ENCODE data around the gene ENC1. TPM values are rescaled to one million over a fixed set of nuclear protein-coding genes. Genes with fewer than 3 reads are reported as not detected.

The ENC1 gene
- total and polyA plus RNA-seq, 11 donors = 1.4 to 11.0 (median 5.1) TPM

- no peaks in the 10 kb centered on the region for H3K27me3 ChIP-seq
- intact Hi-C loops (cut with DNase I) = loop anchor here in 9 of 10 donors (5.0 to 10.0 kb wide), 11 partner anchors 252 to 1060 kb away; no protein-coding TSS in a partner anchor
- DNase-seq (no peak), ATAC-seq (no peak)
- H3K27ac ChIP-seq = no peak overlapping the region
- no peak overlapping the region for H3K4me3 ChIP-seq
- no peaks in the 10 kb centered on the region for H3K9me3 ChIP-seq
- no peaks in the 10 kb centered on the region for H3K36me3 ChIP-seq
- WGBS, 4 donors = 75 to 88% (median 80%) methylated on average over 1 of the region's 1 CpG
- TF ChIP-seq, protein P1, sequence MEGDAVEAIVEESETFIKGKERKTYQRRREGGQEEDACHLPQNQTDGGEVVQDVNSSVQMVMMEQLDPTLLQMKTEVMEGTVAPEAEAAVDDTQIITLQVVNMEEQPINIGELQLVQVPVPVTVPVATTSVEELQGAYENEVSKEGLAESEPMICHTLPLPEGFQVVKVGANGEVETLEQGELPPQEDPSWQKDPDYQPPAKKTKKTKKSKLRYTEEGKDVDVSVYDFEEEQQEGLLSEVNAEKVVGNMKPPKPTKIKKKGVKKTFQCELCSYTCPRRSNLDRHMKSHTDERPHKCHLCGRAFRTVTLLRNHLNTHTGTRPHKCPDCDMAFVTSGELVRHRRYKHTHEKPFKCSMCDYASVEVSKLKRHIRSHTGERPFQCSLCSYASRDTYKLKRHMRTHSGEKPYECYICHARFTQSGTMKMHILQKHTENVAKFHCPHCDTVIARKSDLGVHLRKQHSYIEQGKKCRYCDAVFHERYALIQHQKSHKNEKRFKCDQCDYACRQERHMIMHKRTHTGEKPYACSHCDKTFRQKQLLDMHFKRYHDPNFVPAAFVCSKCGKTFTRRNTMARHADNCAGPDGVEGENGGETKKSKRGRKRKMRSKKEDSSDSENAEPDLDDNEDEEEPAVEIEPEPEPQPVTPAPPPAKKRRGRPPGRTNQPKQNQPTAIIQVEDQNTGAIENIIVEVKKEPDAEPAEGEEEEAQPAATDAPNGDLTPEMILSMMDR (IDR thresholded peaks at IDR 0.05) = no peak
- TF ChIP-seq POLR2A (IDR thresholded peaks at IDR 0.05) = no peak
- H3K4me1 ChIP-seq = peaks cover 0 to 34% (median 15%) of the 10 kb centered on the region in 12 donors
These were observed 6.6 kb upstream of the ENC1 start for GRCh38 chr5:74647096-74647495.

DNA sequence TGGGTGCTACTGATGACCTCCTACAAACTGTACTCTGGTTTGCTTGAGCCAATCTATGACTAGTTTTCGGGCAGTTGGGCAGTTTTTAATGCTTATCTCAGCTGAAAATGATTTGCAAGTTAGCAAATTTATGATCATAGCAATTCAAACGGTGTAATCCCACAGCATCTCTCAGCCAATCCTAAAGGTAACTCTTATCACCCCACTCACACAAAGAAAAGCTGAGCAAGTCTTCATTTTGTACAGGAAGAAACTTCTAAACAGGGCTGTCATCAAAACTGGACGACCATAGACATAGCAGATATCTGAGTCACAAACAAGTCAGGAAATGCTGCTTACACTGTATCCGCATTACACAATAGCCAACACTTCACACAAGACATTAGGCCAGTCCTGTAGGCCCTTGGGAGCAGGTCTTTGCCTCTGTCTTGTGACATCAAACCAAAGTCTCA is 2.6 kb upstream of the ENC1 start:
- DNase-seq (peak in 3 of 5 donors; percentile 25 to 48 (median 32)), ATAC-seq (peak in 3 of 4 donors; percentile 35 to 55 (median 46))
- H3K4me1 ChIP-seq = peaks cover 0 to 47% (median 17%) of the 10 kb centered on the region in 12 donors
- no peaks in the 10 kb centered on the region for H3K9me3 ChIP-seq
- H3K36me3 ChIP-seq = no peaks in the 10 kb centered on the region
- 45 to 53% (median 49%) methylated on average over 4 of the region's 4 CpGs for WGBS, 4 donors
- H3K4me3 ChIP-seq = no peak overlapping the region
- TF ChIP-seq POLR2A (IDR thresholded peaks at IDR 0.05) = no peak
- TF ChIP-seq, protein P1 (IDR thresholded peaks at IDR 0.05) = no peak
- intact Hi-C loops (cut with DNase I) = loop anchor here (1.0 to 10.0 kb wide), 18 partner anchors 106 to 1048 kb away; no protein-coding TSS in a partner anchor
- no peaks in the 10 kb centered on the region for H3K27me3 ChIP-seq
- H3K27ac ChIP-seq = peak overlapping the region in 8 of 12 donors; percentile 3 to 96 (median 42)

DNA sequence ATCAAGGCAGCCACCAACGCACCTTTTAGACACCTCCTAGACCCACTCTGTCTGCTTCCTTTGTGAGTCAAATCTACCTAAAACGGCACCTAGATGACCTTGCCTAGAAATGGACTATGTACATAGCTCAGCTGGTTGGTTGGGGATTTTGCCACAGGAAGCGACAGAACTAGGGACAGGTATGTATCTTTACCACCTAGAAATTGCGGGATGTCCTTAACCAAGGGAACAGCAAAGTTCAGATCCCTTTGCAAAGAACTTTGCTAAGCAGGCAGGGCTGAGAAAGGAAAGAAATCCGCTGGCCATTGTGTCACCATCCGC is 2.0 kb upstream of the ENC1 start:
- no peak for TF ChIP-seq POLR2A (IDR thresholded peaks at IDR 0.05)
- TF ChIP-seq, protein P1 (IDR thresholded peaks at IDR 0.05) = no peak
- ATAC-seq = no peak
- Histone ChIP-seq H3K27me3 (no peaks in the 10 kb centered on the region), H3K4me3 (peak overlapping the region in 1 of 12 donors; percentile 74), H3K36me3 (no peaks in the 10 kb centered on the region), H3K27ac (peak overlapping the region in 5 of 12 donors; percentile 38 to 96 (median 91)), H3K4me1 (peaks cover 0 to 51% (median 19%) of the 10 kb centered on the region in 12 donors), H3K9me3 (no peaks in the 10 kb centered on the region)
- intact Hi-C loops (cut with DNase I) = loop anchor here (2.0 to 10.0 kb wide), 17 partner anchors 105 to 1048 kb away; no protein-coding TSS in a partner anchor
- no peak for DNase-seq
- WGBS, 4 donors = 75 to 83% (median 81%) methylated on average over 6 of the region's 6 CpGs

DNA sequence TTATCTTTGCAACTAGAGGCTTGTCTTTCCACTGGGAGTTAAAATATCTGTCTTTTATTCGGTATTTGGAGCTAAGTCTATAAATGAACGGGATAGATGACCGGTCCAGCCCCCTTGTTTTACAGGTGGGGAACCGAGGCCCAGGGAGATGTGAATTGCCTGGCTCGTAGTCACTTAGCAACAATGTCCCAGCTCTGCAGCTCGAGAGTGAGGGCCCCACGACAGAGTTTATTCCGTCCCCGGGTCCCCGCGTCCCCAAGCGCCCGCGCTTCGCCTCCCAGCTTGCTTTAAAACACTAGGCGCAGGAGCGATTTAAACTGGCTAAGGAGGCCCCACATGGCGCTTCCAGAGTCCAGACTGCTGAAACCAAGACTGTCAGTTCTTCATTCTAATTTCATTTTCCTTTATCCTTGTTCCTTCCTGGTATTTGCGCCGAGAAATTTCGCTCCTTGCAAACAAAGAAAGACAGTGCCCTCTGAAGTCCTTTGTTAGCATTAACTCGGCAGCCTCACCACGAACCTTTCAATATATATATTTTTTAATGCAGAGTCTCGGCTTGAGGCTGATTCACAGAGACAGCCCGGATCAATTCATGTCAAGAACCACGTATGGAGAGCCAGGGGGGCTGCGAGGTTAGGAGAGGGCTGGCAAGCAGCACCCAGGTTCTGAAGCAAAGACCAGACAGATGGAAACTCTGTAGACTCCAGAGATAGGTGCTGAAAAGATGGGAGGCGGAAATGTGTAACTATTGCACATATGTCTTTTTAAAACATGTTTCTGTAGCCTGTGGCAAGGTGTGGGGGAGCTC is 1.4 kb upstream of the ENC1 start:
- intact Hi-C loops (cut with DNase I) = loop anchor here (2.0 to 10.0 kb wide), 19 partner anchors 103 to 1047 kb away; no protein-coding TSS in a partner anchor
- Histone ChIP-seq H3K36me3 (no peaks in the 10 kb centered on the region), H3K4me3 (peak overlapping the region; percentile 69 to 91 (median 80)), H3K27ac (peak overlapping the region; percentile 18 to 96 (median 92)), H3K4me1 (peaks cover 0 to 56% (median 21%) of the 10 kb centered on the region in 12 donors), H3K9me3 (no peaks in the 10 kb centered on the region), H3K27me3 (no peaks in the 10 kb centered on the region)
- 6 to 8% (median 6%) methylated on average over 28 of the region's 28 CpGs for WGBS, 4 donors
- peak; percentile 8 to 33 (median 22) for ATAC-seq
- TF ChIP-seq POLR2A (IDR thresholded peaks at IDR 0.05) = no peak
- TF ChIP-seq, protein P1 (IDR thresholded peaks at IDR 0.05) = peak; percentile 32 to 75 (median 50)
- DNase-seq = peak in 3 of 5 donors; percentile 34 to 56 (median 45)

All from heart left ventricle (tissue), 16 donors.